A172 (cell line): ENCODE measurements around the gene PDCD2L. TPM values are rescaled to one million over a fixed set of nuclear protein-coding genes. Genes with fewer than 3 reads are reported as not detected.
"Not testable (repeated sequence)": the region's sequence is repeated elsewhere in the genome, so short reads cannot be mapped to it uniquely, and the experiment has no call there.

Experiments
- DNase-seq: peaks from one replicate; pipeline ENCODE4 v3.0.0-alpha.2; 2015; ENCODE audit warnings: low spot score
- total RNA-seq: library from RNA; depleted of rRNA; stranded (reverse); fragments of >200 nt; shearing (Covaris generic); gene quantifications from 2 replicates; pipeline ENCODE4 v1.2.3, GENCODE V29; 2014

Gene PDCD2L
- total RNA-seq, 1 experiment from 2014 or later: 42.1 TPM

GRCh38 chr19:34373601-34374288, 30.5 kb upstream of the PDCD2L start:
- no peak for DNase-seq

- DNase-seq: no peak
Observed at GRCh38 chr19:34375598-34375997, 28.6 kb upstream of the PDCD2L start.

- DNase-seq: no peak
Observed at GRCh38 chr19:34380639-34381241, 23.5 kb upstream of the PDCD2L start.

- no peak for DNase-seq
Observed at GRCh38 chr19:34381399-34382251, 22.6 kb upstream of the PDCD2L start.

GRCh38 chr19:34382471-34382870, 21.7 kb upstream of the PDCD2L start:
- DNase-seq: no peak

- DNase-seq: no peak
Observed at GRCh38 chr19:34383599-34383998, 20.6 kb upstream of the PDCD2L start.

GRCh38 chr19:34386645-34387445, 17.4 kb upstream of the PDCD2L start:
- DNase-seq: no peak

- no peak for DNase-seq
Observed at GRCh38 chr19:34387446-34387810, 16.8 kb upstream of the PDCD2L start.

GRCh38 chr19:34388745-34389144, 15.5 kb upstream of the PDCD2L start:
- not testable (repeated sequence) for DNase-seq

GRCh38 chr19:34391813-34392212, 12.4 kb upstream of the PDCD2L start:
- DNase-seq: no peak

GRCh38 chr19:34393031-34393430, 11.2 kb upstream of the PDCD2L start:
- no peak for DNase-seq

GRCh38 chr19:34393629-34394028, 10.6 kb upstream of the PDCD2L start:
- DNase-seq: no peak

- DNase-seq: no peak
Observed at GRCh38 chr19:34397853-34398252, 6.3 kb upstream of the PDCD2L start.

- DNase-seq: no peak
Observed at GRCh38 chr19:34399886-34400285, 4.3 kb upstream of the PDCD2L start.

GRCh38 chr19:34400844-34401243, 3.4 kb upstream of the PDCD2L start:
- DNase-seq: not testable (repeated sequence)

GRCh38 chr19:34402074-34402600, 2.1 kb upstream of the PDCD2L start:
- DNase-seq: no peak

- no peak for DNase-seq
Observed at GRCh38 chr19:34403784-34404108, 453 bp upstream of the PDCD2L start.

GRCh38 chr19:34405892-34406660, 1.9 kb downstream of the PDCD2L start:
- DNase-seq: no peak

GRCh38 chr19:34408411-34408810, 4.2 kb downstream of the PDCD2L start:
- no peak for DNase-seq

- no peak for DNase-seq
Observed at GRCh38 chr19:34409189-34410164, 5.3 kb downstream of the PDCD2L start.
